Measurements from ENCODE around the gene CYBC1. TPM values are rescaled to one million over a fixed set of nuclear protein-coding genes. Genes with fewer than 3 reads are reported as not detected.

The CYBC1 gene
- total and polyA plus RNA-seq, 2 of the 8 experiments (the other 6 are each of a cell fraction or from before 2014, with no cell fraction given) = 74.6 to 81.4 TPM

GRCh38 chr17:82405051-82405450 is 45.5 kb downstream of the CYBC1 start:
- Histone ChIP-seq H4K5ac (ENCODE audit: insufficient read length, low read depth, low read length) (no peak overlapping the region), H3K4me1 (replicated peaks in 1 of 4; ENCODE audit: control insufficient read depth in 3 of 4, insufficient read depth in 4 of 4, low read length in 3 of 4) (no peaks in the 10 kb centered on the region), H3K18ac (ENCODE audit: extremely low read depth, low read length) (no peak overlapping the region), H2AFZ (ENCODE audit: low read length) (no peak overlapping the region), H3K56ac (replicated peaks; ENCODE audit: insufficient read length, low read depth, low read length) (no peak overlapping the region), H3K23me2 (ENCODE audit: low read depth, low read length) (no peaks in the 10 kb centered on the region), H2BK20ac (ENCODE audit: low read length) (no peak overlapping the region), H3K9me3 (ENCODE audit: insufficient read depth in 2 of 2, low read depth in 1 of 2, low read length in 1 of 2) (no peaks in the 10 kb centered on the region), H3K79me1 (ENCODE audit: low read depth, low read length) (no peaks in the 10 kb centered on the region), H2AK5ac (ENCODE audit: low read depth, low read length) (no peak overlapping the region), H4K91ac (replicated peaks; ENCODE audit: insufficient read length, low read length) (no peak overlapping the region), H3K27me3 (replicated peaks in 1 of 4; ENCODE audit: control insufficient read depth in 3 of 4, extremely low read depth in 1 of 4, insufficient read depth in 3 of 4, low read length in 3 of 4) (no peaks in the 10 kb centered on the region), H3K4ac (replicated peaks; ENCODE audit: insufficient read length, low read depth, low read length) (no peak overlapping the region), H2BK5ac (ENCODE audit: low read depth, low read length) (no peak overlapping the region), H3K9ac (replicated peaks in 1 of 4; ENCODE audit: extremely low read depth in 1 of 4, low read depth in 3 of 4, low read length in 3 of 4) (no peak overlapping the region), H2BK12ac (ENCODE audit: low read depth, low read length) (no peak overlapping the region), H3K4me2 (ENCODE audit: insufficient read depth in 1 of 2, low read depth in 2 of 2, low read length in 2 of 2) (no peak overlapping the region), H2BK120ac (replicated peaks; ENCODE audit: low read depth, low read length) (no peak overlapping the region), H4K8ac (ENCODE audit: extremely low read depth, insufficient read depth, low read length) (no peak overlapping the region), H3K4me3 (ENCODE audit: extremely low read depth in 1 of 4, insufficient read depth in 2 of 4, low read depth in 3 of 4, low read length in 4 of 4) (no peak overlapping the region), H3K27ac (ENCODE audit: low read depth, low read length) (no peak overlapping the region), H3K79me2 (ENCODE audit: control insufficient read depth in 1 of 2, insufficient read depth in 2 of 2, low read length in 2 of 2) (no peaks in the 10 kb centered on the region), H3K23ac (ENCODE audit: insufficient read length) (no peak overlapping the region), H3K36me3 (ENCODE audit: control insufficient read depth in 2 of 4, insufficient read depth in 4 of 4, low read length in 3 of 4) (peaks cover 0 to 11% (median 2%) of the 10 kb centered on the region in 4 experiments; a peak in 3 of 8 replicates), H2BK15ac (ENCODE audit: low read length) (no peak overlapping the region), H3K14ac (ENCODE audit: insufficient read length) (no peak overlapping the region), H4K20me1 (replicated peaks in 1 of 2; ENCODE audit: control insufficient read depth in 1 of 2, insufficient read depth in 2 of 2, low read length in 2 of 2) (peaks cover 0 to 1% of the 10 kb centered on the region in 2 experiments)
- ChIA-PET POLR2A (ENCODE audit: partially characterized antibody) (no interaction called here), CTCF (ENCODE audit: partially characterized antibody) (no interaction called here)
- FAIRE-seq (no peak), DNase-seq (ENCODE audit: low read depth in 1 of 2, low spot score in 2 of 2) (no peak)
- WGBS, 2 experiments (ENCODE audit: extremely low coverage in 1 of 2, insufficient coverage in 1 of 2, insufficient read length in 1 of 2, insufficient replicate concordance in 2 of 2, low coverage in 1 of 2, low lambda C conversion rate in 2 of 2, missing lambda C conversion rate in 1 of 2) = 98% methylated on average over 11 of the region's 14 CpGs; no CpG with 5 or more reads in 1 of the 2 experiments
- no peak for TF ChIP-seq SUZ12 (IDR thresholded peaks at IDR 0.05; ENCODE audit: low read length)
- TF ChIP-seq, protein P1, sequence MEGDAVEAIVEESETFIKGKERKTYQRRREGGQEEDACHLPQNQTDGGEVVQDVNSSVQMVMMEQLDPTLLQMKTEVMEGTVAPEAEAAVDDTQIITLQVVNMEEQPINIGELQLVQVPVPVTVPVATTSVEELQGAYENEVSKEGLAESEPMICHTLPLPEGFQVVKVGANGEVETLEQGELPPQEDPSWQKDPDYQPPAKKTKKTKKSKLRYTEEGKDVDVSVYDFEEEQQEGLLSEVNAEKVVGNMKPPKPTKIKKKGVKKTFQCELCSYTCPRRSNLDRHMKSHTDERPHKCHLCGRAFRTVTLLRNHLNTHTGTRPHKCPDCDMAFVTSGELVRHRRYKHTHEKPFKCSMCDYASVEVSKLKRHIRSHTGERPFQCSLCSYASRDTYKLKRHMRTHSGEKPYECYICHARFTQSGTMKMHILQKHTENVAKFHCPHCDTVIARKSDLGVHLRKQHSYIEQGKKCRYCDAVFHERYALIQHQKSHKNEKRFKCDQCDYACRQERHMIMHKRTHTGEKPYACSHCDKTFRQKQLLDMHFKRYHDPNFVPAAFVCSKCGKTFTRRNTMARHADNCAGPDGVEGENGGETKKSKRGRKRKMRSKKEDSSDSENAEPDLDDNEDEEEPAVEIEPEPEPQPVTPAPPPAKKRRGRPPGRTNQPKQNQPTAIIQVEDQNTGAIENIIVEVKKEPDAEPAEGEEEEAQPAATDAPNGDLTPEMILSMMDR (IDR thresholded peaks at IDR 0.05; ENCODE audit: control extremely low read depth in 1 of 3, insufficient read depth in 1 of 3, low read depth in 1 of 3, low read length in 3 of 3) = no peak
- no peak for TF ChIP-seq GABPA (IDR thresholded peaks at IDR 0.05; ENCODE audit: borderline replicate concordance, insufficient read depth, low read length)
- TF ChIP-seq FOSL1 (IDR thresholded peaks at IDR 0.05; ENCODE audit: insufficient read depth, low read depth, low read length) = no peak
- no peak for TF ChIP-seq JUND (IDR thresholded peaks at IDR 0.05; ENCODE audit: low read length)
- TF ChIP-seq RAD21 (IDR thresholded peaks at IDR 0.05 in 1 of 2, conservative IDR thresholded peaks at IDR 0.05 in 1 of 2; ENCODE audit: low read depth in 2 of 2, low read length in 2 of 2) = no peak
- TF ChIP-seq ZNF274 (IDR thresholded peaks at IDR 0.05; ENCODE audit: borderline replicate concordance, extremely low read depth, low read length) = no peak
- TF ChIP-seq SRF (IDR thresholded peaks at IDR 0.05; ENCODE audit: low read depth, low read length) = no peak
- no peak for TF ChIP-seq POU5F1 (IDR thresholded peaks at IDR 0.05; ENCODE audit: low read depth, low read length)
- TF ChIP-seq NANOG (IDR thresholded peaks at IDR 0.05; ENCODE audit: insufficient read depth, low read depth, low read length, poor library complexity, severe bottlenecking) = no peak
- TF ChIP-seq KDM4A (IDR thresholded peaks at IDR 0.05; ENCODE audit: low read depth, low read length, severe bottlenecking) = no peak

Measured in H1 (cell line).